Kidney epithelial cell (primary cell): ENCODE data around the gene SRM. TPM values are rescaled to one million over a fixed set of nuclear protein-coding genes. Genes with fewer than 3 reads are reported as not detected.

ENCODE experiments used
- DNase-seq: peaks from one replicate; pipeline ENCODE4 v3.0.0-alpha.2; 2010; ENCODE audit warnings: low read depth
- H3K27me3 ChIP-seq: 2 replicates; pipeline ENCODE4 v1.6.0; 2011; ENCODE audit warnings: low read length; ENCODE audit not compliant: control insufficient read depth, insufficient read depth
- H3K36me3 ChIP-seq: 2 replicates; pipeline ENCODE4 v1.5.1; 2011; ENCODE audit warnings: low read length; ENCODE audit not compliant: control insufficient read depth, insufficient read depth
- H3K4me3 ChIP-seq: 2 replicates; pipeline ENCODE4 v1.5.1; 2011; ENCODE audit warnings: low read depth, mild to moderate bottlenecking, control low read depth, low read length
- total RNA-seq: library from RNA; depleted of rRNA; stranded (reverse); fragments of >200 nt; gene quantifications from 2 replicates; pipeline ENCODE4 v1.2.3, GENCODE V29; 2015
- TF ChIP-seq, protein P1 (sequence below): IDR thresholded peaks from 2 replicates; pipeline ENCODE4 v1.5.1; 2011; ENCODE audit warnings: mild to moderate bottlenecking, moderate library complexity, low read length, control low read depth, inconsistent platforms; ENCODE audit not compliant: insufficient read depth, poor library complexity, severe bottlenecking

Gene SRM
- total RNA-seq, 1 donor from 2014 or later, result 75.0 TPM

DNA sequence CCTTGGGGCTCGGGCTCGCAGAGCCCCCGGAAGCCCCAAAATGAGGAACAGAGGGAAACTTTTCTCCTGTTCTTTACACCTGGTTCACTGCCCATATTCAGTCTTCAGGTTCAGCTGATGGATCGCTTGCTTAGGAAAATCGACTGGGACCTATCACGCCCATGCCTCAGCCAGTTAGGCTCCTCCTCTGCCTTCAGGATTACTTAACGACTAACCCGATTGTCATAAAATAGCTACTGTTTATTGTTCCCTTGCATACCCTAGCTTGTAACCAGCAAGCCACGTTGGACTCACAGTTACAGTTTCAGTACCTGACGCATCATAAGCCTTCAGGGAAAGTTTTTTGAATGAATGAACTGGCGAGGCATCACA lies 46.7 kb downstream of the SRM start:
- no peaks in the 10 kb centered on the region for H3K27me3 ChIP-seq
- DNase-seq, result no peak
- H3K36me3 ChIP-seq, result no peaks in the 10 kb centered on the region
- peak overlapping the region; percentile 86 for H3K4me3 ChIP-seq
- TF ChIP-seq, protein P1, sequence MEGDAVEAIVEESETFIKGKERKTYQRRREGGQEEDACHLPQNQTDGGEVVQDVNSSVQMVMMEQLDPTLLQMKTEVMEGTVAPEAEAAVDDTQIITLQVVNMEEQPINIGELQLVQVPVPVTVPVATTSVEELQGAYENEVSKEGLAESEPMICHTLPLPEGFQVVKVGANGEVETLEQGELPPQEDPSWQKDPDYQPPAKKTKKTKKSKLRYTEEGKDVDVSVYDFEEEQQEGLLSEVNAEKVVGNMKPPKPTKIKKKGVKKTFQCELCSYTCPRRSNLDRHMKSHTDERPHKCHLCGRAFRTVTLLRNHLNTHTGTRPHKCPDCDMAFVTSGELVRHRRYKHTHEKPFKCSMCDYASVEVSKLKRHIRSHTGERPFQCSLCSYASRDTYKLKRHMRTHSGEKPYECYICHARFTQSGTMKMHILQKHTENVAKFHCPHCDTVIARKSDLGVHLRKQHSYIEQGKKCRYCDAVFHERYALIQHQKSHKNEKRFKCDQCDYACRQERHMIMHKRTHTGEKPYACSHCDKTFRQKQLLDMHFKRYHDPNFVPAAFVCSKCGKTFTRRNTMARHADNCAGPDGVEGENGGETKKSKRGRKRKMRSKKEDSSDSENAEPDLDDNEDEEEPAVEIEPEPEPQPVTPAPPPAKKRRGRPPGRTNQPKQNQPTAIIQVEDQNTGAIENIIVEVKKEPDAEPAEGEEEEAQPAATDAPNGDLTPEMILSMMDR, result no peak

DNA sequence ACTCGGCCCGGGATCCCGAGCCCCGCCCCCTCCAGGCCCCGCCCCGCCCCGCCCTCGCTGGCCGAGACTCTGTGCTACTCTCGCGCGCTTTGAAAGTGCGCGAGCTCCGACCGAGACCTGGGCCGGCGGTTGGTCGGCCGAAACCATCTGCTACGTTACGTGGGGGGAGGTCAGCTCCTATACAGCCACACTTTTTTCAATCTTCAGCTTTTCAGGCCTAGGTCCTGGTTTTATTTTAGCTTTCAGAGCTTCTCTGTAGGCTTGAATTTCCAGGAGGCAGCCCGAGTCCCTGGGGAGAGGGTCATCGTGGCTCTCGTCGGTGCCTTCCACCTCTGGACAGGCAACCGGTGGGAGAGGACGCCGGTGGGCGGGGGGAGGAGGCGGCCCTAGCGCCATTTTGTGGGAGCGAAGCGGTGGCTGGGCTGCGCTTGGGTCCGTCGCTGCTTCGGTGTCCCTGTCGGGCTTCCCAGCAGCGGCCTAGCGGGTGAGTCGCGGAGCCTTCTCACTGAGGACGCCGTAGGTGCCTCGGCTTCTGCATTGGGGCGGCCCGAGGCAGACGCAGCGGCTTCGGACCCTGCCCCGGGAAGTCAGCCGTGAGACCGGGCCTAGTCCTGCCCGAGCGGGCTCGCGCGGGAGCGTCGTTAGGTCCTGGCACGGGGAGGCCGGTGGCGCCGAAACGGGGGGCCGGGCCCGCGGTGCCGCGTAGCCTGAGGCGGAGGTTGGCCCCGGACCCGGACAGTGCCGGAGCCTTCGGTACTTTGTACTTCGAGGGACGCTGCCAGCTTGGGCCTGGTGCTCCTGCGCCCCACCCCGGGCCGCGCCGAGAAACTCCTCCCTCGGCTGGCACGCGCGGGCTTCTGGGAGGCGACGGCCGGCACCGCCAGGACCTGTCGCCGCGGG lies 47.3 kb downstream of the SRM start, which contains the start of gene TARDBP:
TSS of gene TARDBP (plus strand) at position 395 of the 900 bp plus-strand sequence. CDS start 1,074 bp downstream, outside the sequence.
- DNase-seq, result peak; percentile 19
- H3K4me3 ChIP-seq, result peak within 1 kb of the TSS; percentile 86
- no peaks in the 10 kb centered on the region for H3K36me3 ChIP-seq
- TF ChIP-seq, protein P1, result no peak
- no peaks in the 10 kb centered on the region for H3K27me3 ChIP-seq

Other genes starting within 250 kb of the SRM start
- 66.5 and 71.2 TPM in 2 replicates for gene TARDBP, start 47.4 kb downstream of the SRM start, total RNA-seq
- gene MASP2, start 12.8 kb downstream of the SRM start, total RNA-seq, result 0.55 TPM in 1 of 2 replicates, not detected in the other
- gene EXOSC10, start 39.9 kb upstream of the SRM start, total RNA-seq, result 64.1 and 72.6 TPM in 2 replicates
- not detected in 2 replicates for gene ANGPTL7, start 129.3 kb upstream of the SRM start, total RNA-seq
- gene MTOR, start 202.5 kb upstream of the SRM start, total RNA-seq, result 41.3 and 48.1 TPM in 2 replicates
- gene UBIAD1, start 213.2 kb upstream of the SRM start, total RNA-seq, result 10.9 and 16.0 TPM in 2 replicates